ENCODE data around the gene CMTM6. TPM values are rescaled to one million over a fixed set of nuclear protein-coding genes. Genes with fewer than 3 reads are reported as not detected.

Gene CMTM6
- total RNA-seq, 1 donor from 2014 or later, result 33.7 TPM

- no peak for TF ChIP-seq CTCF (conservative IDR thresholded peaks at IDR 0.05)
- Mint-ChIP-seq H3K4me3 (peak overlapping the region; percentile 98), H3K4me1 (peaks cover 39% of the 10 kb centered on the region)
These were observed 2.4 kb downstream of the CMTM6 start for GRCh38 chr3:32500231-32500630.

DNA sequence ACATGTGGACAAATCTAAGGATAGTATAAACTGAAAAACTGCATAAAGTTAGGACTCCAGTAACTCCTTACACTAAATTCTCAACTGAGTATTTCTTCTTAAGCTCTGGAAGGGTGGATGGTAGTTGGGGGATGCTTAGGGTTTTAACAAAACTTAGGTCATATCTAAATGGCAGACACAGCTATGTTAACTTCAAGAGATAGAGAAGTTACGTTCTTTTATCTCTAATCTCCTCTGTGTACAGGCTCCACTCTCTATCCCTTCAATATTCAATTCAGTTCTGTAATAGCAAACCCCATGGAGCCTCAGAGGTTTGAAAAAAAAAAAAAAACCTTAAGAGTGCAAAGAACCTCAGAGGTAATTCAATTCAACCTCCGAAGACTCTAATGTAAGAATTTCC is 3.1 kb downstream of the CMTM6 start:
- H3K4me3 Mint-ChIP-seq, result peak overlapping the region; percentile 58
- no peaks in the 10 kb centered on the region for H3K9me3 Mint-ChIP-seq

More at GRCh38 chr3:32500231-32500630, 2.4 kb downstream of the CMTM6 start:
- H3K36me3 Mint-ChIP-seq (ENCODE audit: low read depth), result peaks cover 4% of the 10 kb centered on the region
- DNase-seq (ENCODE audit: low read depth, low spot score), result no peak
- no peaks in the 10 kb centered on the region for H3K9me3 Mint-ChIP-seq
- no peak overlapping the region for H3K27ac Mint-ChIP-seq (ENCODE audit: unreplicated experiment)
- H3K27me3 Mint-ChIP-seq (ENCODE audit: low read depth), result no peaks in the 10 kb centered on the region

GRCh38 chr3:32498992-32499391 is 3.7 kb downstream of the CMTM6 start:
- no peak for TF ChIP-seq CTCF (conservative IDR thresholded peaks at IDR 0.05)
- Mint-ChIP-seq H3K4me1 (peaks cover 37% of the 10 kb centered on the region), H3K27ac (ENCODE audit: unreplicated experiment) (no peak overlapping the region), H3K9me3 (no peaks in the 10 kb centered on the region), H3K4me3 (no peak overlapping the region), H3K27me3 (ENCODE audit: low read depth) (no peaks in the 10 kb centered on the region), H3K36me3 (ENCODE audit: low read depth) (peaks cover 4% of the 10 kb centered on the region)
- DNase-seq (ENCODE audit: low read depth, low spot score), result no peak

More for the DNA sequence above, 3.1 kb downstream of the CMTM6 start:
- Mint-ChIP-seq H3K27me3 (ENCODE audit: low read depth) (no peaks in the 10 kb centered on the region), H3K27ac (ENCODE audit: unreplicated experiment) (no peak overlapping the region), H3K4me1 (peaks cover 39% of the 10 kb centered on the region), H3K36me3 (ENCODE audit: low read depth) (peaks cover 4% of the 10 kb centered on the region)
- DNase-seq (ENCODE audit: low read depth, low spot score), result no peak
- no peak for TF ChIP-seq CTCF (conservative IDR thresholded peaks at IDR 0.05)

DNA sequence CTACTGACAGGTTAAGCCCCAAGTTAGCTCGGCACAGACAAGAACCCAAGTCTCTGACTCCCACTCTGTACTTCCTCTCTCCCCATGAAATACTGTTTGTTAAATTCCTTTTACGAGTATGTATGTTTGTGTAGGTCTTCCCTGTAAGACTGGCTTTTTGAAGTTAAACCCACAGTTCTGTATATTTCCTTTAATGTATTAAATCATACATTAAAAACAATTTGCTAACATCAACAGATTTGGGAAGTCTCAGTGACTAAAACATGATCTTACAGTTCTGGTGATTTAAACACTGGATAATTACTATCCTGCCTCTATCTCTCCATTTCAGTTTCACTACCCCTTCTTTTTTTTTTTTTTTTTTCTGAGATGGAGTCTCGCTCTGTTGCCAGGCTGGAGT is 4.4 kb downstream of the CMTM6 start:
- no peak for TF ChIP-seq CTCF (conservative IDR thresholded peaks at IDR 0.05)
- Mint-ChIP-seq H3K9me3 (no peaks in the 10 kb centered on the region), H3K4me3 (no peak overlapping the region), H3K27me3 (ENCODE audit: low read depth) (no peaks in the 10 kb centered on the region), H3K27ac (ENCODE audit: unreplicated experiment) (no peak overlapping the region), H3K36me3 (ENCODE audit: low read depth) (peaks cover 4% of the 10 kb centered on the region), H3K4me1 (peaks cover 35% of the 10 kb centered on the region)
- DNase-seq (ENCODE audit: low read depth, low spot score), result no peak

DNA sequence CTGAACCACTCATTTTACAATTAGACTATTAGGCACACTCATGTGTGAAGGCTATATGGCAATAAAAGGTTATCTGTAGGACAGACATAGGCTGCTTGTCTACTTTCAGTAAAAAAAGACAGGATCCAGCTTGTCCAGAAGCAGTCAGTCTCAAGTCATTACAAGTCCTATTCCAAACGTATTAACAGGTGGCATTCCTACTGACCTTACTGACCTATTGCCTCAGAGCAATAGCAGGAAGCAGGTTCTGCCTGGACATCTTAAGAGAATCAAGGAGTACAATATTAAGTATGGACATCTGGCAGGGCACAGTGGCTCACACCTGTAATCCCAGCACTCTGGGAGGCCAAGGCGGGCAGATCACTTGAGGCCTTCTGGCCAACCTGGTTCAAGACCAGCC is 7.0 kb downstream of the CMTM6 start:
- no peak for DNase-seq (ENCODE audit: low read depth, low spot score)
- H3K27ac Mint-ChIP-seq (ENCODE audit: unreplicated experiment), result no peak overlapping the region
- H3K4me1 Mint-ChIP-seq, result peaks cover 14% of the 10 kb centered on the region
- H3K36me3 Mint-ChIP-seq (ENCODE audit: low read depth), result peaks cover 4% of the 10 kb centered on the region
- TF ChIP-seq CTCF (conservative IDR thresholded peaks at IDR 0.05), result no peak
- H3K9me3 Mint-ChIP-seq, result no peaks in the 10 kb centered on the region
- no peaks in the 10 kb centered on the region for H3K27me3 Mint-ChIP-seq (ENCODE audit: low read depth)
- no peak overlapping the region for H3K4me3 Mint-ChIP-seq

GRCh38 chr3:32495085-32495484 is 7.6 kb downstream of the CMTM6 start:
- H3K27ac Mint-ChIP-seq (ENCODE audit: unreplicated experiment), result no peak overlapping the region
- peaks cover 4% of the 10 kb centered on the region for H3K36me3 Mint-ChIP-seq (ENCODE audit: low read depth)
- no peak for TF ChIP-seq CTCF (conservative IDR thresholded peaks at IDR 0.05)
- no peak overlapping the region for H3K4me3 Mint-ChIP-seq
- no peaks in the 10 kb centered on the region for H3K9me3 Mint-ChIP-seq
- peaks cover 9% of the 10 kb centered on the region for H3K4me1 Mint-ChIP-seq
- H3K27me3 Mint-ChIP-seq (ENCODE audit: low read depth), result no peaks in the 10 kb centered on the region
- DNase-seq (ENCODE audit: low read depth, low spot score), result no peak
